HCT116 (cell line): Measurements from ENCODE around the gene UTF1.

ENCODE experiments used
- CTCF ChIP-seq, 3 experiments: fragments of 200-600 bp in 1 of 3; sonication (generic) in 1 of 3; IDR thresholded peaks in 2 of 3; conservative IDR thresholded peaks in 1 of 3; 2 replicates each; pipeline ENCODE4 v1.5.1; 2012 to 2017; ENCODE audit warnings: low read depth in 2 of 3, low read length in 2 of 3, antibody characterized with exemption in 1 of 3, borderline replicate concordance in 1 of 3, control low read depth in 1 of 3, mild to moderate bottlenecking in 1 of 3, mixed read lengths in 1 of 3, mixed run types in 1 of 3, moderate library complexity in 1 of 3; ENCODE audit not compliant: insufficient read depth in 1 of 3
- EZH2 ChIP-seq: fragments of 200-600 bp; sonication (generic); IDR thresholded peaks from 2 replicates; pipeline ENCODE4 v1.6.1; 2017; ENCODE audit warnings: antibody characterized with exemption, mixed run types
- MAX ChIP-seq: IDR thresholded peaks from 2 replicates; pipeline ENCODE4 v1.6.1; 2012
- POLR2A ChIP-seq: IDR thresholded peaks from 2 replicates; pipeline ENCODE4 v1.7.0; 2011; ENCODE audit warnings: borderline replicate concordance; ENCODE audit not compliant: insufficient read depth, insufficient read length; ENCODE audit errors: extremely low read depth
- REST ChIP-seq: IDR thresholded peaks from 2 replicates; pipeline ENCODE4 v1.6.1; 2012; ENCODE audit warnings: low read depth
- SRF ChIP-seq: IDR thresholded peaks from 2 replicates; pipeline ENCODE4 v1.6.1; 2012; ENCODE audit warnings: low read depth
- ZNF274 ChIP-seq: fragments of 200-500 bp; sonication (Bioruptor generic); IDR thresholded peaks from 2 replicates; pipeline ENCODE4 v1.6.1; 2014; ENCODE audit warnings: mild to moderate bottlenecking, low read depth, low read length, inconsistent platforms

GRCh38 chr10:133190225-133190624, 39.8 kb upstream of the UTF1 start:
- no peak for TF ChIP-seq CTCF (IDR thresholded peaks at IDR 0.05 in 2 of 3, conservative IDR thresholded peaks at IDR 0.05 in 1 of 3; ENCODE audit: borderline replicate concordance in 1 of 3, insufficient read depth in 1 of 3, low read depth in 2 of 3, low read length in 2 of 3)
- TF ChIP-seq REST: no peak
- TF ChIP-seq POLR2A: no peak
- no peak for TF ChIP-seq ZNF274
- TF ChIP-seq EZH2: no peak
- TF ChIP-seq SRF: no peak
- TF ChIP-seq MAX: no peak
